ENCODE results near the gene ME2. TPM values are rescaled to one million over a fixed set of nuclear protein-coding genes. Genes with fewer than 3 reads are reported as not detected.

ME2 gene
- total RNA-seq, 1 experiment from 2014 or later: 15.7 TPM

DNA sequence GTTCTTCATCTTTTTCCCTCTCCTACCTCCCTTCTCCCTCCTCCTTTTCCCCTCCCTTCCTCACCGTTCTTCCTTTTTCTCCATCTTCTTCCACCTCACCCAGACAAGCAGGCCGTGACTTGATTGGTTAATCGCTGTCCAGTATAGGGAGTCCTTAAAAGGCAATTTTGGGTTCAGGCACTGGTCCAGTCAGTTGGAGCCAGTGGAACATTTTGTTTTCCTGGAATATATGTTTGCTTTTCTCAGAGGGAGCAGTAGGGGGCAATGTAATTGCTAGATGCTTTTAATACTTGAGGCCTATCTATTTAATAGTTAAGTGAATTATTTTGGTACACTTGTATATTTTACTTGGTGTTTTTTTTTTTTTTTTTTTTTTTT lies 103.9 kb downstream of the ME2 start:
- Histone ChIP-seq H3K9me3 (no peaks in the 10 kb centered on the region), H3K27me3 (replicated peaks; ENCODE audit: control insufficient read depth, insufficient read depth, low read length) (no peaks in the 10 kb centered on the region), H3K36me3 (ENCODE audit: control insufficient read depth, insufficient read depth, low read length) (no peaks in the 10 kb centered on the region), H3K4me1 (peaks cover 3% of the 10 kb centered on the region; the same call in 1 of the 2 replicates), H3K4me3 (ENCODE audit: low read depth, low read length) (no peak overlapping the region)
- intact Hi-C loops (cut with micrococcal nuclease; ENCODE audit: unreplicated experiment): no loop called here
- no TSS peak for BruUV-seq (replicated peaks)
- Mint-ChIP-seq H3K27me3 (ENCODE audit: insufficient read depth, unreplicated experiment) (no peaks in the 10 kb centered on the region), H3K27ac (ENCODE audit: unreplicated experiment) (no peak overlapping the region), H3K4me3 (ENCODE audit: unreplicated experiment) (no peak overlapping the region), H3K4me1 (ENCODE audit: low read depth, unreplicated experiment) (no peaks in the 10 kb centered on the region), H3K9me3 (ENCODE audit: unreplicated experiment) (no peaks in the 10 kb centered on the region), H3K36me3 (ENCODE audit: insufficient read depth, unreplicated experiment) (no peaks in the 10 kb centered on the region)
- TF ChIP-seq, protein P1, sequence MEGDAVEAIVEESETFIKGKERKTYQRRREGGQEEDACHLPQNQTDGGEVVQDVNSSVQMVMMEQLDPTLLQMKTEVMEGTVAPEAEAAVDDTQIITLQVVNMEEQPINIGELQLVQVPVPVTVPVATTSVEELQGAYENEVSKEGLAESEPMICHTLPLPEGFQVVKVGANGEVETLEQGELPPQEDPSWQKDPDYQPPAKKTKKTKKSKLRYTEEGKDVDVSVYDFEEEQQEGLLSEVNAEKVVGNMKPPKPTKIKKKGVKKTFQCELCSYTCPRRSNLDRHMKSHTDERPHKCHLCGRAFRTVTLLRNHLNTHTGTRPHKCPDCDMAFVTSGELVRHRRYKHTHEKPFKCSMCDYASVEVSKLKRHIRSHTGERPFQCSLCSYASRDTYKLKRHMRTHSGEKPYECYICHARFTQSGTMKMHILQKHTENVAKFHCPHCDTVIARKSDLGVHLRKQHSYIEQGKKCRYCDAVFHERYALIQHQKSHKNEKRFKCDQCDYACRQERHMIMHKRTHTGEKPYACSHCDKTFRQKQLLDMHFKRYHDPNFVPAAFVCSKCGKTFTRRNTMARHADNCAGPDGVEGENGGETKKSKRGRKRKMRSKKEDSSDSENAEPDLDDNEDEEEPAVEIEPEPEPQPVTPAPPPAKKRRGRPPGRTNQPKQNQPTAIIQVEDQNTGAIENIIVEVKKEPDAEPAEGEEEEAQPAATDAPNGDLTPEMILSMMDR (IDR thresholded peaks at IDR 0.05; ENCODE audit: insufficient read depth in 1 of 2, low read depth in 1 of 2, low read length in 1 of 2, severe bottlenecking in 1 of 2, unreplicated experiment in 1 of 2): no peak
- DNase-seq: no peak
- POLR2A ChIA-PET: no interaction called here
- CTCF ChIA-PET: no interaction called here

DNA sequence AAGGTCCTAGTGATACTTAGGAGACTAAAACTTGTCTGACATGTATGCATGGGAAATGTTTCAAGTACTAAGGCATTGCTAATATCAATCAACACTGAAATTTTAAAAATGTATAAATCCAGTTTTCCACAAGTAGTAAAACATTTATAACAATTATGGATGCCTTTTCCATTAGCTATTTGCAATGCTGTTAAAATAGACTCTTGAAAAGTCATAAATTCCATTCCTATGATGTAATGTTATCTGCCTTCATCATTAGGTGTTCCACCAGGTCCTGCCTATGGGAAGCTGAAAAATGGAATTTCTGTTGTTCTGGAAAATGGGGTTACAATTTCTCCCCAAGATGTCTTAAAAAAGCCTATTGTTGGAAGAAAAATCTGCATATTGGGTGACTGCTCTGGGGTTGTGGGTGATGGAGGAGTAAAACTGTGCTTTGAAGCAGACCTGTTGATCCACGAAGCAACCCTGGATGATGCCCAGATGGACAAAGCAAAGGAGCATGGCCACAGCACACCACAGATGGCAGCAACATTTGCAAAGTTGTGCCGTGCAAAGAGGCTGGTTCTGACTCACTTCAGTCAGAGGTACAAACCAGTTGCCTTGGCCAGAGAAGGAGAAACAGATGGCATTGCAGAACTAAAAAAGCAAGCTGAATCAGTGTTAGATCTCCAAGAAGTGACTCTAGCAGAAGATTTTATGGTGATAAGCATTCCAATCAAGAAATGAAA lies 107.6 kb downstream of the ME2 start:
- Histone ChIP-seq H3K36me3 (ENCODE audit: control insufficient read depth, insufficient read depth, low read length) (no peaks in the 10 kb centered on the region), H3K4me1 (peaks cover 3% of the 10 kb centered on the region; the same call in 1 of the 2 replicates), H3K9me3 (no peaks in the 10 kb centered on the region), H3K27me3 (replicated peaks; ENCODE audit: control insufficient read depth, insufficient read depth, low read length) (no peaks in the 10 kb centered on the region), H3K4me3 (ENCODE audit: low read depth, low read length) (no peak overlapping the region)
- H3K9me3 Mint-ChIP-seq (ENCODE audit: unreplicated experiment): no peaks in the 10 kb centered on the region
- H3K4me3 Mint-ChIP-seq (ENCODE audit: unreplicated experiment): no peak overlapping the region
- no peak overlapping the region for H3K27ac Mint-ChIP-seq (ENCODE audit: unreplicated experiment)
- TF ChIP-seq, protein P1 (IDR thresholded peaks at IDR 0.05; ENCODE audit: insufficient read depth in 1 of 2, low read depth in 1 of 2, low read length in 1 of 2, severe bottlenecking in 1 of 2, unreplicated experiment in 1 of 2): no peak
- peaks cover under 1% of the 10 kb centered on the region for H3K4me1 Mint-ChIP-seq (ENCODE audit: low read depth, unreplicated experiment)
- ChIA-PET POLR2A (no interaction called here), CTCF (no interaction called here)
- intact Hi-C loops (cut with micrococcal nuclease; ENCODE audit: unreplicated experiment): no loop called here
- no peaks in the 10 kb centered on the region for H3K27me3 Mint-ChIP-seq (ENCODE audit: insufficient read depth, unreplicated experiment)
- no TSS peak for BruUV-seq (replicated peaks)
- DNase-seq: no peak
- no peaks in the 10 kb centered on the region for H3K36me3 Mint-ChIP-seq (ENCODE audit: insufficient read depth, unreplicated experiment)

- Mint-ChIP-seq H3K4me1 (ENCODE audit: low read depth, unreplicated experiment) (peaks cover 8% of the 10 kb centered on the region), H3K9me3 (ENCODE audit: unreplicated experiment) (no peaks in the 10 kb centered on the region), H3K4me3 (ENCODE audit: unreplicated experiment) (no peak overlapping the region), H3K27ac (ENCODE audit: unreplicated experiment) (no peak overlapping the region), H3K36me3 (ENCODE audit: insufficient read depth, unreplicated experiment) (no peaks in the 10 kb centered on the region), H3K27me3 (ENCODE audit: insufficient read depth, unreplicated experiment) (no peaks in the 10 kb centered on the region)
- POLR2A ChIA-PET: no interaction called here
- DNase-seq: no peak
- no TSS peak for BruUV-seq (replicated peaks)
- TF ChIP-seq, protein P1 (IDR thresholded peaks at IDR 0.05; ENCODE audit: insufficient read depth in 1 of 2, low read depth in 1 of 2, low read length in 1 of 2, severe bottlenecking in 1 of 2, unreplicated experiment in 1 of 2): no peak
- Histone ChIP-seq H3K9me3 (no peaks in the 10 kb centered on the region), H3K27me3 (replicated peaks; ENCODE audit: control insufficient read depth, insufficient read depth, low read length) (no peaks in the 10 kb centered on the region), H3K4me3 (ENCODE audit: low read depth, low read length) (no peak overlapping the region), H3K36me3 (ENCODE audit: control insufficient read depth, insufficient read depth, low read length) (no peaks in the 10 kb centered on the region), H3K4me1 (peaks cover 3% of the 10 kb centered on the region; the same call in 1 of the 2 replicates)
- CTCF ChIA-PET: no interaction called here
- intact Hi-C loops (cut with micrococcal nuclease; ENCODE audit: unreplicated experiment): no loop called here
Observed at GRCh38 chr18:50987261-50987660, 108.3 kb downstream of the ME2 start.

All from Caco-2 (cell line).